NCI-H774 (cell line): ENCODE results near the gene FGF13.

Source experiments
- DNase-seq: peaks from one replicate; lab custom pipeline; 2025; lab: John Stamatoyannopoulos, UW

The FGF13 gene

GRCh38 chrX:138711399-138712347, at the start of gene FGF13:
Gene FGF13 (minus strand): TSS chrX:138711717. CDS start chrX:138711003, 714 bp downstream.
- DNase-seq, result no peak

GRCh38 chrX:138759217-138759943, 47.9 kb upstream of the FGF13 start:
- no peak for DNase-seq

- no peak for DNase-seq
Measured at GRCh38 chrX:138756234-138756633, 44.7 kb upstream of the FGF13 start.

GRCh38 chrX:138754861-138755260, 43.3 kb upstream of the FGF13 start:
- no peak for DNase-seq

- peak; percentile 3 for DNase-seq
Measured at GRCh38 chrX:138748480-138748879, 37.0 kb upstream of the FGF13 start.

- peak; percentile 5 for DNase-seq
Measured at GRCh38 chrX:138745196-138745595, 33.7 kb upstream of the FGF13 start.

GRCh38 chrX:138742217-138742616, 30.7 kb upstream of the FGF13 start:
- DNase-seq, result no peak

GRCh38 chrX:138740341-138740740, 28.8 kb upstream of the FGF13 start:
- DNase-seq, result no peak

GRCh38 chrX:138723301-138723700, 11.8 kb upstream of the FGF13 start:
- DNase-seq, result no peak

- DNase-seq, result no peak
Measured at GRCh38 chrX:138719396-138719795, 7.9 kb upstream of the FGF13 start.

GRCh38 chrX:138718941-138719340, 7.4 kb upstream of the FGF13 start:
- DNase-seq, result no peak

GRCh38 chrX:138710866-138711341, 613 bp downstream of the FGF13 start:
- no peak for DNase-seq

- DNase-seq, result no peak
Measured at GRCh38 chrX:138709886-138710791, 1.4 kb downstream of the FGF13 start.

GRCh38 chrX:138708268-138708667, 3.2 kb downstream of the FGF13 start:
- no peak for DNase-seq

GRCh38 chrX:138704596-138704995, 6.9 kb downstream of the FGF13 start:
- no peak for DNase-seq

GRCh38 chrX:138704101-138704500, 7.4 kb downstream of the FGF13 start:
- no peak for DNase-seq

- no peak for DNase-seq
Measured at GRCh38 chrX:138692591-138692990, 18.9 kb downstream of the FGF13 start.

- no peak for DNase-seq
Measured at GRCh38 chrX:138691186-138691585, 20.3 kb downstream of the FGF13 start.

- no peak for DNase-seq
Measured at GRCh38 chrX:138690591-138690990, 20.9 kb downstream of the FGF13 start.

GRCh38 chrX:138683600-138683999, 27.9 kb downstream of the FGF13 start:
- no peak for DNase-seq

GRCh38 chrX:138669693-138670092, 41.8 kb downstream of the FGF13 start:
- DNase-seq, result no peak

- DNase-seq, result no peak
Measured at GRCh38 chrX:138664466-138664865, 47.1 kb downstream of the FGF13 start.
